NCI-H345 treated with DMSO at 0.1 percent for 48 hours (cell line): ENCODE results near the gene JUP.
"Not testable (repeated sequence)": the region's sequence is repeated elsewhere in the genome, so short reads cannot be mapped to it uniquely, and the experiment has no call there.

Experiments
- DNase-seq: peaks from one replicate; lab custom pipeline; 2025; ENCODE audit not compliant: unreplicated experiment; lab: John Stamatoyannopoulos, UW

The JUP gene

DNA sequence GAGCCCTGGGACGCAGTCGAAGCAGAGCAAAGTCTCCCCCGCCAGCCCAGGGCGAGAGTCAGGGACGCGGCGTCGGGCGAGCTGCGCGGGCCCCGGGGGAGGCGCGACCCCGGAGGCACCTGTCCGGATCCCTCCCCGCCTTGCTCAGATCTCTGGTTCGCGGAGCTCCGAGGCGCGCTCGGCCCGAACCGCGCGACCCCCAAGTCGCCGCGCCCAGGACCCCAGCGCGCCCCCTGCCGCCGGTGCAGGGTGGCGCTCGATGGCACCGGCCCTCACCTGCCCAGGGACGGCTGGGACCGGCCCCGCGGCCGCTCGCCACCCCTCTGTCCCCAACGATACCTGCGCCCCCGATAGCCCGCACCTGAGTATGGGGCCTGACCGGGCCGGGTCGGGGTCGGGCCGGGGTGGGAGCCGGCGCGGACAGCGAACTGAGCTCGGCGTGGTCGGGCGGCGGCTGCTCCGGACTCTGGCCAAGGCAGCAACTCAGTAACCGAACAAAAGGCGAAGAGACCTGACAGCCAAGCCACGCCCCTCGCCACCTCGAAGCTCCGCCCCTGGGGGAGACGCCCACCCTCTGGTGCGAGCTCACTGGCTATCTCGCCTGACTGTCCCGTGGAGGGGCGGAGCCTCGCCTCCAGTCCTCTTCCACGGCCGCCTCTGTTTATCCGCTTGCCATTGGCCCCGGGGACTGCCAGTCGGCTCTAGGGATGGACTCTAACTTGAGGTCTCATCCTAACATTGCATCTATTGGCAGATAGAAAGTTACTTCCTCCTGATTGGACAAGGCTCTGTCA, at the start of gene JUP:
Gene JUP, minus strand, starts transcription at position 485 of the 794 bp plus-strand sequence. CDS start 14,857 bp downstream, outside the sequence.
- DNase-seq: peak; percentile 99

DNA sequence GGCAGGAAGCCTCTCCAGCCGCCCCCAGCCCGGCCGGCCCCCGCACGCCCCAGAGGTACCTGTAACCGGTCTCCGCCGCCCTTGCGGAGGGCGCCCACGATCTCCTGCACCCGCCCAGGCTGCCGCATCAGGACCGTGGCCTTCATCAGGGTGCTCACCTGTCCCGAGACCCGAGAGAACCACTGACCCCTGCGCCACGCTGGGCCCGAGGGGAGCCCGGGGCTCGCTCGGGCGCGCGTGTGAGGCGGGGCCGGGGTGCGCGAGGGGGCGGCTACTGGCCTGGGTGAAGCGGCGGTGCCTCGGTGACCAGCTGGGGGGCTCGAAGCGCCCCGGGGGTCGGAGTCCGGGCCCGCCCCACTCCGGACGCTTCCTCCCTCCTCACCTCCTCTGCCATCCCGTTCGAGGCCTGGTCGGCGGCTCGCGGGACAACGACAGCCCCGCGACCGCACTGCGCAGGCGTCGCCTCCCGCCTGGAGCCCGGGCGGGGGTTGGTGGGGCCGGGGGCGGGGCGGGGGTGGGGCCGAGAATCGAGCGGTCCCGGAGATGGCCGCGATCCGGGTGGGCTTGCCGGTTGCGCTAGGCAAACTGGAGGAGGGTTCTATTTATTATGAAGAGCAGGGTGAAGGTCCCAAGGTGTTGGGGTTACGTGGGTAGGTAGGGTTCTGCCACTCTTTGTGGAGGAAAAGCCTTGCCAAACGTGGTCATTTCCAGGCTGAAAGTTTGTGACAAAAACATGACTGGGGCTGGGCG, 49.5 kb upstream of the JUP start, which contains the start of gene NT5C3B:
Gene NT5C3B, minus strand, starts transcription at position 433 of the 750 bp plus-strand sequence. Its CDS starts 39 bp downstream, at position 394.
- DNase-seq: peak; percentile 24

DNA sequence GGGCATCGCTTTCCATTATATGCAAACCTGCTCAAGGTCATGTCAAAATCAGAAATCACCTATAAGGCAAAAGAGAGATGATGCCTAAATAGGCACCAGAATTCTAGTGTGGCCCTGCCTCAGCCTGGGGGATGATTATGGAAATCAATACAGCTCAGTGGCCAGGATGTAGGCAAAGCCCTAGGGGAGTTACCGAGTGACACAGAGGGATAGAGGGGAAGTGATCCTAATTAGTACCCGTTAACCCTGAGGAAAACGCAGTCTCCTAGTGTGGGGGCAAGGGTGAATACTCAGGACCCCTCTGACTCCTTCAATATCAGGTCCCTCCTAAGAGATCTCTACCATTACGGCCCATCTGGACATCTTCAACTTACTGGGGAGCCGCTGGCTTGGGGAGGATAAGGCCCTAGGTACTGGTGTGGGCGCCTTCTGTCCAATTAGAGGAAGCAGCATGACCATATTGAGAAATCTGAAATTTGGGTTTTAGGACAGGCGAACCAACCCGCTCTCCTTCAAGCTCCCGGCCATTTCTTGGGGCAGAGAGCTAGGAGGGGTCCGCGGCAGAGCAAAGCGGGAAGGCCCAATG, 48.8 kb upstream of the JUP start:
- no peak for DNase-seq

DNA sequence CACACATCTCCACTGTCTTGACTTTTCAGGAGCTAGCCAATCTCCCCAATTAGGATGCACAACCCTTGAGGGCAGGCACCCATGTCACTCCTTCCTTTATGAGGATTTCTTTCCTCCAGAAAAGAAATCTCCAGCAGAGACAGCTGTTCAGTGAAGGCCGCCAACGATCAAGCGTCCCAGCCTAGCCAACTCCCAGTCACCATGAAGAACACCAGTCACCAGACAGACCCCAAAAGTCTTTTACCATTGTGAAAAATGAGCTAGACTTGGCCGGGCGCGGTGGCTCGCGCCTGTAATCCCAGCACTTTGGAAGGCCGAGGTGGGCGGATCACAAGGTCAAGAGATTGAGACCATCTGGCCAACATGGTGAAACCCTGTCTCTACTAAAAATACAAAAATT, 43.5 kb upstream of the JUP start:
- DNase-seq: not testable (repeated sequence)

DNA sequence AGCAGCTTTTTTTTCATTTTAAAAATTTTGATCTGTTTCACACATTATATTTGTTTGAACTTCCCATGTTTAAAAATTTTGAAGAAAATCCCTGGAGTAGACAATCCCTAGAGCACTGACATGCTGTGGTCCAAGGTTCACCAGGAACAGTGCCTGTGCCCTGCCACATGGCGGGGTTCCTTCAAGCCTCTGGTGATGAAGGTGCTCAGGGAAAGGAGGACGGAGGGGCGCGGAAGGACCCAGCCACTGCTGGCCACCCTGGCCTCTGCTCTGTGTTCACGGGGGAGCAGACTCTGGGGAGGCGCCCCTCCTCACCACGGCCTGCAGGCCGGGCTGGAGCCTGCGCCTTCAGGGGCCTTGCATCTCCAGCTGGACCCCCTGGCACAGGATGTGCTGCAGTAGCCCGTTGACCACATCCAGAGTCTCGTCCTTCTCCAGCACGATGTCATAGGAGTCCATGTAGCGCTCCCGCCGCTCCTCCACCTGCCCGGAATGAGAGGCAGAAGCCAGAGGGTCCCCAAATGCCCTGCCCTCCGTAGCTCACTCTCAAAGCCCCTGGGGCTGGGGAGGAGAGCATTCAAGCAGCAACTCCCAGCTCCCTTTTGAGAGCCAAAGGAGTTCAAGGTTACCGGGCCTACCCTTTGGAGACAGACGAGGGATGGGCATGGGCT, 38.8 kb upstream of the JUP start:
- no peak for DNase-seq

DNA sequence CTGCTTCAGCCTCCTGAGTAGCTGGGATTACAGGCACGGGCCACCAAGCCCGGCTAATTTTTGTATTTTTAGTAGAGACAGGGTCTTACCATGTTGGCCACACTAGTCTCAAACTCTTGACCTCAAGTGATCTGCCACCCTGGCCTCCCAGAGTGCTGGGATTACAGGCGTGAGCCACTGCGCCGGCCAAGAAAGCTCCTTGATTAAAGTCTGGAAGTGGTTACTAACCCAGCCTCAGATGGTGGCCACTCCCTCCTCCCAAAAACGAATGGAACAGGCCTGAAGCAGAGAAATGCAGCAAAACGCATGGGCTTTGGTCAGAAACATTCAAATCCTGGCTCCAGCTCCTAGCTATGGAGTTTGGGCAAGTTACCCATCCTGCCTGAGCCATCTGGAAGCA, 37.6 kb upstream of the JUP start:
- DNase-seq: no peak

DNA sequence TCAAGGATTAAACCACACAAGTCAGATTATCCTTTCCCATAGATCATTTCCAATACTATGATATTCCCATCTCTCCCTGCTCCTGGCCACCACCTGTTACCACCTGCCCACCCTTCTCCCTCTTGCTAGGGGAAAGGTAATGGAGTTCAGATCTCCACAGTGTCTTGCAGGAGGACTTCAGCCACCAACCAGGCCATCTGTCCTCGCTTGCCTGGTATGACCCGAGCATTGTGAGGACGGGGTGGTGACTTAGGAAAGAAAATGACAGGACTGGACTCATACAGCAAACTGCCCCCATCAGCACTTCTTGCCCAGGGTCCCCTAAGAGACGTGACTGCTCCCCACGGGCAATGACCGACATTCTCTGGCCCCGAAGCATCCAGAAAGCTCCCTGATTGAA, 37.1 kb upstream of the JUP start:
- DNase-seq: no peak

DNA sequence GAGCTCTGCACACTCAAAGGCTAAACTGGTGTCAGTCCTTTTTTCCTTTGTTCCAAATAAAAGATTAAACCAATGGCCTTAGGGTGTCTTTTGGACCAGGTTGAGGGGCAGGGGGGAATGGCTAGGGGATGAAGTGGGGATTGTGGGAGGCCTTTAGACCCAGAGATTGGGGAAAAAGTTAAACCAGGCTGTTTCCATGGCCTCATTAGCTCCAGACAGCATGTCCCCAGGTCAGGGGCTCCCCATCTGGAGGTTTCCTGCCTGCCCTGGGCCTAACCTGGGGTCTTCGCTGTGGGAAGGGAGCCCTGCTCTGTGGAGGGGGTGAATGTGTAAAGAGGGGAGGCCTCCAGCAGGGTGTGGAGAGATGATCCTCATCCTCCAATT, 36.6 kb upstream of the JUP start:
- DNase-seq: no peak

DNA sequence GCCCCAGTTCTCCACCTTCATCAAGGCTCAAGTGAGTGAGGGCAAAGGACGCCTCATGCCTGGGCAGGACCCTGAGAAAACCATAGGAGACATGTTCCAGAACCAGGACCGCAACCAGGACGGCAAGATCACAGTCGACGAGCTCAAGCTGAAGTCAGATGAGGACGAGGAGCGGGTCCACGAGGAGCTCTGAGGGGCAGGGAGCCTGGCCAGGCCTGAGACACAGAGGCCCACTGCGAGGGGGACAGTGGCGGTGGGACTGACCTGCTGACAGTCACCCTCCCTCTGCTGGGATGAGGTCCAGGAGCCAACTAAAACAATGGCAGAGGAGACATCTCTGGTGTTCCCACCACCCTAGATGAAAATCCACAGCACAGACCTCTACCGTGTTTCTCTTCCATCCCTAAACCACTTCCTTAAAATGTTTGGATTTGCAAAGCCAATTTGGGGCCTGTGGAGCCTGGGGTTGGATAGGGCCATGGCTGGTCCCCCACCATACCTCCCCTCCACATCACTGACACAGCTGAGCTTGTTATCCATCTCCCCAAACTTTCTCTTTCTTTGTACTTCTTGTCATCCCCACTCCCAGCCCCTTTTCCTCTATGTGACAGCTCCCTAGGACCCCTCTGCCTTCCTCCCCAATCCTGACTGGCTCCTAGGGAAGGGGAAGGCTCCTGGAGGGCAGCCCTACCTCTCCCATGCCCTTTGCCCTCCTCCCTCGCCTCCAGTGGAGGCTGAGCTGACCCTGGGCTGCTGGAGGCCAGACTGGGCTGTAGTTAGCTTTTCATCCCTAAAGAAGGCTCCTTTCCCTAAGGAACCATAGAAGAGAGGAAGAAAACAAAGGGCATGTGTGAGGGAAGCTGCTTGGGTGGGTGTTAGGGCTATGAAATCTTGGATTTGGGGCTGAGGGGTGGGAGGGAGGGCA, 36.0 kb upstream of the JUP start:
- no peak for DNase-seq

DNA sequence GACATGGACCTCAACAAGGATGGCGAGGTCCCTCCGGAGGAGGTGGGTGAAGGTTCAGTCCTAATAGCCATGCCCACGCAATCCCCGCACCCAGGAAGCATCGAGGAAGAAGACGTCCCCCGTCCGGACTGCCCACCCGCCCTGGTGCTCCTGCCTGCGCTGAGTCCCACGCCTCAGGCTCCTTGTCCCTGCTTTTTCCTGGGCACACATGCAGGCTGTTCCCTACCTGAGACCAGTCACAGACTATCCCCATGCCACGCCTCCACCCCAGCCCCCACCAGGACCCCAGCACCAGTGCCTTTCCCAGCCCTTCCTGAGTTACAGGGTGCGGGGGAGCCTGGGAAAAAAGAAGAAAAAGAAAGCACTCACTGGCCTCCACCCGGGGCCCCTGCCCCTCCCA, 35.3 kb upstream of the JUP start:
- no peak for DNase-seq

DNA sequence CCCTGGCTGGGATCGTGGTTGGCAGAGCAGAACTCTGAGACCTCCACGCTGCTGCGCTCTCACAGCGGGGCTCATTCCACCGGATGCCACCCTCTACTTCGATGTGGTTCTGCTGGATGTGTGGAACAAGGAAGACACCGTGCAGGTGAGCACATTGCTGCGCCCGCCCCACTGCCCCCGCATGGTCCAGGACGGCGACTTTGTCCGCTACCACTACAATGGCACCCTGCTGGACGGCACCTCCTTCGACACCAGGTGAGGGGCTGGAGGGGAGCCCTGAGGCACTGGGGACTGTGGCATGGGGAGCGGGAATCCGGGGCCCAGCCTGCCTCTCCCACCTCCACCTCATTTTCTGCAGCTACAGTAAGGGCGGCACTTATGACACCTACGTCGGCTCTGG, 31.5 kb upstream of the JUP start:
- no peak for DNase-seq

DNA sequence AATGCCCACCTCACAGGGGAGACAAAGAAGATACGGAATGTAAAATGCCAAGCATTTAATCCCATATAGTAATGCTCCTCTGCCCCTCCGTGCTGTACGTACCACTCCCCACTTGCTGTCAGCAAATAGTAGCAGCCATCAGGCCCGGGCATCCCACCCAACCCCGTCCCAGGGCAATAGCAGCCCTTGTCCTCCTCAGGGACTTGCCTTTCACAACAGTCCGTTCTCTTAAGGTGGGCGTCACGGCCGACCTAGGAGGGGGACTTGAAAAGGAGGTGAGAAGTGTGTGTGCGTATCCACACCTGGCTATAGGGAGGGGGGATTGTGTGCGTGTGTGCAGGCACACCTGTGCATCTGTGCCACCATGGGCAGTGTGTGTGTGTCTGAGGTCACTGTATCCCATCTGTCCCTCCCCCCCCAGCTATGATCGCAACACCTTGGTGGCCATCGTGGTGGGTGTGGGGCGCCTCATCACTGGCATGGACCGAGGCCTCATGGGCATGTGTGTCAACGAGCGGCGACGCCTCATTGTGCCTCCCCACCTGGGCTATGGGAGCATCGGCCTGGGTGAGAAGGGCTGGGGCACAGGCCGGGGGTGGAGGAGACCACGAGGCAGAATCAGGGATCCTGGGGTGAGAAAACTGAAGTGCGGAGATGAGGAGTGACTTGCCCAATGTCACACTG, 30.3 kb upstream of the JUP start:
- DNase-seq: no peak

DNA sequence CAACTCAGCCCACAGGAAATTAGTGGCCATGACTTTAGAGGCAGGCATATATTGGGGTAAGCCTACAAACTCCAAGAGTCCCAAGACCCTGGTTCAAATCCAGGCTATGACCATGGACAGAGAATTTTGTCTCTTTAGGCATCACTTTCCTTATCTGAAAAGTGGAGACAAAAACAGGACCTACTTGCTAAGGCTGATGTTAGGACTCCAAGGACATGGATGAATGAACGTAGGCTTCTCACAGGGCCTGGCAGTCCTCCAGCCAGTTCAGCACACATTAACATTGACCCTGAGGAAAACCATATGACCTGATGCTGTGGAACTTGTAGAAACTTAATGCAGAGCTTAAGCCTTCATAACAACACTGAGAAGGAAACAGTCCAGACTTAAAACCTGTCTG, 27.7 kb upstream of the JUP start:
- no peak for DNase-seq

DNA sequence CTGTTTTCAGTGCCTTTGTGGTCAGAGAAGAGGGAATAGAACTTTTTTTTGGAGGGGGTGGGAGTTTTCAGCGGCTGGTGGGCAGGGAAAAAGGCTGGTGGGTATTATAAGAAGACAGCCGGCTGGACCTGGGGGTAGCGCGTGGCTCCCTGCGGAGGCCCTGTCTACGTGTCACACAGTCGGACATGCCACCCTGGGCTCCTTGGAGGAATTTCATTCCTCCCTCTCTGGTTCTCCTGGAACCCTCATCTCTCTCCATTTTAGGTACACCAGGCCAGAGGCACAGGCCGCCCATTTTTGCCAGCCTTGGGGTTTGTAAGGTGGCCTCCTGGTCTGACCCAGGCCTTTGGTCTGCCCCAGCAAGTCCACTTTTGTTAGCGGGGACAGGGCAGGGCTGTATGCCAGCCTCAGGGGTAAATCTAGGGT, 27.2 kb upstream of the JUP start:
- no peak for DNase-seq

DNA sequence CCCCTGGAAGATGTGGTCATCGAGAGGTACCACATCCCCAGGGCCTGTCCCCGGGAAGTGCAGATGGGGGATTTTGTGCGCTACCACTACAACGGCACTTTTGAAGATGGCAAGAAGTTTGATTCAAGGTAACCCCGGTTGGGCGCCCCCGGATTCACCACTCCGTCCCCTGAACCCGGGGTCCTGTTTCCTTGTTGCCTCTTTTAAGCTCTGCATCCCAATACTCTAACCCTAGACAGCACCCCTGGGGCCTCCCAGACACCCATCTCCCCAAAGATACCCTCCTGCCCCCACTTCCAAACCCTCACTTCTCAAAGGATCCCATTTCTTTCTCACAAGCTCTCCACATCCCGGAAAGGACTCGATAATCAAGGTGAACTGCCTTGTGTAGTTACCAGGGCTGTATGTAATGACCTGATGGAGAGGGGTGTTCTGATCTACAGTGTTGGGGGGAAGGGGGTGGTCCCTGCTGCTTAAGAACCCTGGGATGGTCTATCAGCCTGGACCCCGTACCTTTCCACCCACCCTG, 26.7 kb upstream of the JUP start:
- DNase-seq: no peak

DNA sequence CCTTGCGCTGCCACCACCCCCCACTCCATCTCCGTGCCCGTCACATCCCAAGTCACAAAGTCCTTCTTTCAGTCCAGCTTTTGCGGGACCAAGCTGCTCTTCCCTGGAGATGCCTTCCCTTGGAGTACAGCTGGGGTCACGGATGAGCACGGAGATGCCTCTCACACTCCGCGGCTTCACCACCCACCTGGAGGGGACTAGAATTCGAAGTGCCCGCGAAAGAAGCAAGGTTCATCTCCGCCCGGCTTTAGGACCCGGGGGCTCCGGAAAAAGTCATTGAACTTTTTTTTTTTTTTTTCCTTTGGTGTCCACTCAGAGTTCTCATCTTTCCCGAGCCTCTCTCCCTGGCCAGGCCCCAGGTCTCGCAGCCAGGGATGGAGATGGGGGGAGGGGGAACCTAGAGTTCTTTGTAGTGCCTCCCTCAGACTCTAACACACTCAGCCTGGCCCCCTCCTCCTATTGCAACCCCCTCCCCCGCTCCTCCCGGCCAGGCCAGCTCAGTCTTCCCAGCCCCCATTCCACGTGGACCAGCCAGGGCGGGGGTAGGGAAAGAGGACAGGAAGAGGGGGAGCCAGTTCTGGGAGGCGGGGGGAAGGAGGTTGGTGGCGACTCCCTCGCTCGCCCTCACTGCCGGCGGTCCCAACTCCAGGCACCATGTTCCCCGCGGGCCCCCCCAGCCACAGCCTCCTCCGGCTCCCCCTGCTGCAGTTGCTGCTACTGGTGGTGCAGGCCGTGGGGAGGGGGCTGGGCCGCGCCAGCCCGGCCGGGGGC, 26.1 kb upstream of the JUP start, which contains the start of gene FKBP10:
Gene FKBP10, plus strand, starts transcription at position 624 of the 771 bp plus-strand sequence. Its CDS starts 31 bp downstream, at position 655.
- peak; percentile 48 for DNase-seq

DNA sequence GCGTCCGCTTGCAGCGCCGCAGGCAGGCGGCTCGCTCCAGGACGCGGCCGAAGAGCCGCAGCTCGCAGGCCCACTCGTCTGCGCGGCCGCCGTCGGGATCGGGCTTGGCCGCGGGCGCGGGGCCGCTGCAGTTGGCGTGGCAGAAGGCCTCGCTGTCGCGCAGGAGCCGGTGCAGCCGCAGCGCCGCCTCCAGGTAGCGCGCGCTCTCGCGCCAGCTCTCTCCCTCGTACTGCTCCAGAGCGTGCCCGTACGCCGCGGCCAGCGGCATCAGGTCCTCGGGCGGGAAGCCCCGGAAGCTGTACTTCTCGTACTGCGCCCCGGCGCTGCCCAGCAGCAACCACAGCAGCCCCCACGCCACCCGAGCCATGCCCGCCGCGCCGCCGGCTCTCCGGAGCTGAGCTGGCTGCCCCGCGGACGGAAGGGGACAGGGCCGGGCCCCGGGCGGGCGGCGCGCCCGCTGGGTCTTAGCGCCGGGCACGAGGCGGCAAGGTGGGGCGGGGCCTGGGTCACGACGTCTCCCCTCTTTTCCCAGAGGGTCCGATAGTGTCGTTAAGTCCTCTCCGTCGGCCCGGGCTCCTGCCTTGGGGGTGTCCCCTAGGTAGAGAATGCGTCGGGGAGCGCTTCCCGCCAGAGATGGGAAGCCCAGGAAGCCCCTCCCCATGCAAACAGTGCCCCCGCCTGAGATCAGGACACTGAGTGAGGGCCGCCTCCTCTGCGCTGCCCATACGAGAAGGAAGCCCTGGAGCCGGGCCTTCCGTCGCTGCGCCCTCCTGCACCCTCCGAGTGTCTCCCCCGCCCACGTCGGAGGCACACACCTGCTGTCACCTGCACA, 25.3 kb upstream of the JUP start, which contains the start of gene P3H4:
Gene P3H4, minus strand, starts transcription at position 401 of the 832 bp plus-strand sequence. Its CDS starts 34 bp downstream, at position 367.
- DNase-seq: peak; percentile 52
